ENCODE measurements around the gene BCAP29. TPM values are rescaled to one million over a fixed set of nuclear protein-coding genes. Genes with fewer than 3 reads are reported as not detected.

Gene BCAP29
- polyA plus RNA-seq, 1 donor (not counting 4 experiments of a cell fraction or from before 2014, with no cell fraction given): 141 TPM

- no peak for FAIRE-seq
- dilution Hi-C loops (cut with MboI; ENCODE audit: extremely low pct_ligation_motif_present, low sequenced_read_pairs): no loop called here
- Histone ChIP-seq H3K36me3 (ENCODE audit: control insufficient read depth in 2 of 2, extremely low read depth in 1 of 2, insufficient read depth in 2 of 2, low read length in 2 of 2) (peaks cover 0 to 4% of the 10 kb centered on the region in 2 experiments), H3K9me3 (ENCODE audit: control insufficient read depth, low read depth, low read length) (no peaks in the 10 kb centered on the region), H2AFZ (ENCODE audit: control insufficient read depth, low read length) (no peak overlapping the region), H3K4me2 (ENCODE audit: control insufficient read depth, extremely low read depth, insufficient read depth, low read depth, low read length) (no peak overlapping the region), H3K27me3 (ENCODE audit: control insufficient read depth, extremely low read depth, insufficient read depth, low read length) (no peaks in the 10 kb centered on the region), H3K79me2 (ENCODE audit: control insufficient read depth, insufficient read depth, low read length) (no peaks in the 10 kb centered on the region), H3K9ac (ENCODE audit: control insufficient read depth, extremely low read depth, insufficient read depth, low read length) (no peak overlapping the region), H4K20me1 (ENCODE audit: control insufficient read depth, extremely low read depth, insufficient read depth, low read length) (no peaks in the 10 kb centered on the region), H3K9me1 (ENCODE audit: control insufficient read depth, extremely low read depth, insufficient read depth, low read length) (no peaks in the 10 kb centered on the region), H3K4me3 (ENCODE audit: control insufficient read depth in 2 of 3, extremely low read depth in 1 of 3, insufficient read depth in 2 of 3, low read depth in 1 of 3, low read length in 3 of 3) (no peak overlapping the region), H3K27ac (ENCODE audit: control insufficient read depth, insufficient read depth, low read length) (no peak overlapping the region), H3K4me1 (ENCODE audit: control insufficient read depth, extremely low read depth, insufficient read depth, low read length) (no peaks in the 10 kb centered on the region)
- TF ChIP-seq EZH2 (IDR thresholded peaks at IDR 0.05; ENCODE audit: low read length) (no peak), CTCF (optimal IDR thresholded peaks at IDR 0.05 in 1 of 3, IDR thresholded peaks at IDR 0.05 in 1 of 3, conservative IDR thresholded peaks at IDR 0.05 in 1 of 3; ENCODE audit: extremely low read depth in 1 of 3, insufficient read depth in 2 of 3, low read length in 3 of 3) (no peak)
- DNase-seq (ENCODE audit: low read depth, low spot score): no peak
These were observed 51.8 kb downstream of the BCAP29 start for GRCh38 chr7:107631588-107632491.

GRCh38 chr7:107632492-107632865 lies 52.4 kb downstream of the BCAP29 start:
- Histone ChIP-seq H3K4me3 (ENCODE audit: control insufficient read depth in 2 of 3, extremely low read depth in 1 of 3, insufficient read depth in 2 of 3, low read depth in 1 of 3, low read length in 3 of 3) (no peak overlapping the region), H3K9me3 (ENCODE audit: control insufficient read depth, low read depth, low read length) (no peaks in the 10 kb centered on the region), H3K4me1 (ENCODE audit: control insufficient read depth, extremely low read depth, insufficient read depth, low read length) (no peaks in the 10 kb centered on the region), H2AFZ (ENCODE audit: control insufficient read depth, low read length) (no peak overlapping the region), H3K27ac (ENCODE audit: control insufficient read depth, insufficient read depth, low read length) (no peak overlapping the region), H4K20me1 (ENCODE audit: control insufficient read depth, extremely low read depth, insufficient read depth, low read length) (no peaks in the 10 kb centered on the region), H3K36me3 (ENCODE audit: control insufficient read depth in 2 of 2, extremely low read depth in 1 of 2, insufficient read depth in 2 of 2, low read length in 2 of 2) (peaks cover 0 to 4% of the 10 kb centered on the region in 2 experiments), H3K27me3 (ENCODE audit: control insufficient read depth, extremely low read depth, insufficient read depth, low read length) (no peaks in the 10 kb centered on the region), H3K9me1 (ENCODE audit: control insufficient read depth, extremely low read depth, insufficient read depth, low read length) (no peaks in the 10 kb centered on the region), H3K9ac (ENCODE audit: control insufficient read depth, extremely low read depth, insufficient read depth, low read length) (no peak overlapping the region), H3K79me2 (ENCODE audit: control insufficient read depth, insufficient read depth, low read length) (no peaks in the 10 kb centered on the region), H3K4me2 (ENCODE audit: control insufficient read depth, extremely low read depth, insufficient read depth, low read depth, low read length) (no peak overlapping the region)
- dilution Hi-C loops (cut with MboI; ENCODE audit: extremely low pct_ligation_motif_present, low sequenced_read_pairs): no loop called here
- FAIRE-seq (no peak), DNase-seq (ENCODE audit: low read depth, low spot score) (no peak)
- no peak for TF ChIP-seq EZH2 (IDR thresholded peaks at IDR 0.05; ENCODE audit: low read length)
- no peak for TF ChIP-seq CTCF (optimal IDR thresholded peaks at IDR 0.05 in 1 of 3, IDR thresholded peaks at IDR 0.05 in 1 of 3, conservative IDR thresholded peaks at IDR 0.05 in 1 of 3; ENCODE audit: extremely low read depth in 1 of 3, insufficient read depth in 2 of 3, low read length in 3 of 3)
